Gastrocnemius medialis (tissue), 4 donors: ENCODE measurements around the gene LMO1.

ENCODE experiments used
- POLR2A ChIP-seq, 2 donors: fragments of 450-650 bp; IDR thresholded peaks; one replicate each; pipeline ENCODE4 v1.6.1; 2017; ENCODE audit warnings: antibody characterized with exemption in 2 of 2, mild to moderate bottlenecking in 2 of 2, moderate library complexity in 2 of 2
- TF ChIP-seq, protein P1 (sequence below), 5 experiments: fragments of 450-650 bp in 3 of 5; fragments of 200-600 bp in 2 of 5; sonication (generic) in 2 of 5; IDR thresholded peaks in 4 of 5; conservative IDR thresholded peaks in 1 of 5; 1 replicate in 4 of 5; 2 replicates in 1 of 5; pipeline ENCODE4 v1.5.1; 2016 to 2019; ENCODE audit warnings: antibody characterized with exemption in 5 of 5, mild to moderate bottlenecking in 3 of 5, moderate library complexity in 3 of 5

DNA sequence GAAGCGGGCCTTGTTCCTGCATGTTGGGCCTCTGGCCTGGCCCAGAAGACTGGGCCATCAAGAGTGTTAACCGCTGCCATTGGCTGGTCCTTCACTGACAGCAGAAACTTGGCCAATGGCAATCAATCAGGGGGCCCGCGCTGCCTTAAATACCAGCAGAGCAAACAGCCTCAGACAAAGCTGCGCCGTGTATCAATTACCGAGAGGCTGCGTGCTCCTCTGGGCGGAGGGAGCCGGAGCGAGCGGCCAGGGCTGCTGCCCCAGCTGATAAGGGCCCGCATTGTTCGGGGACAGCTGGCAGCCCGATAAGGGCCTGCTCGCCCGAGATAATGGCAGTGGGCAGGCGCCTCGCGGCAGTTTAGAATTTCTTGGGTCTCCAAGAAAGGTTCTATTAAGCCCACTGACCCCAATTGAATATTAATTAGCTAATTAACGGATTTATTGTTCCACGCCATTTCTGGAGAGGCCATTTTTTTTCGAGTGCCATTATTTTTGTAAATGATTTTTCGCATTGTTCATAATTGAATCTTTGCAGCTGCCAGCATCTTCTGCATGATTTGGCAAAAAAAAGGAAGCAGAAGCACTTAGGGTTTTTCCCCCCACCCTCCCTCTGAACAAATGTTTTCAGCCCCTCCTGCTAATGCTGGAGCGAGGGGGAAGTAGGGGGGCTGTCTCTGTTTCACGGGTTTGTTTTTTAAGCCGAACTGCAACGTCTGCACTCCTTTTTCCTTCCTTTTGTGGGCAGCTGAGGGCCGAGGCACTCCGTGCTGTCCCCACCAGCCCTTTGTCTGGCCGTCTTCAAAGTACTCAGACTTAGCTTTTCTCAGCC is 57.2 kb downstream of the LMO1 start:
- TF ChIP-seq, protein P1, sequence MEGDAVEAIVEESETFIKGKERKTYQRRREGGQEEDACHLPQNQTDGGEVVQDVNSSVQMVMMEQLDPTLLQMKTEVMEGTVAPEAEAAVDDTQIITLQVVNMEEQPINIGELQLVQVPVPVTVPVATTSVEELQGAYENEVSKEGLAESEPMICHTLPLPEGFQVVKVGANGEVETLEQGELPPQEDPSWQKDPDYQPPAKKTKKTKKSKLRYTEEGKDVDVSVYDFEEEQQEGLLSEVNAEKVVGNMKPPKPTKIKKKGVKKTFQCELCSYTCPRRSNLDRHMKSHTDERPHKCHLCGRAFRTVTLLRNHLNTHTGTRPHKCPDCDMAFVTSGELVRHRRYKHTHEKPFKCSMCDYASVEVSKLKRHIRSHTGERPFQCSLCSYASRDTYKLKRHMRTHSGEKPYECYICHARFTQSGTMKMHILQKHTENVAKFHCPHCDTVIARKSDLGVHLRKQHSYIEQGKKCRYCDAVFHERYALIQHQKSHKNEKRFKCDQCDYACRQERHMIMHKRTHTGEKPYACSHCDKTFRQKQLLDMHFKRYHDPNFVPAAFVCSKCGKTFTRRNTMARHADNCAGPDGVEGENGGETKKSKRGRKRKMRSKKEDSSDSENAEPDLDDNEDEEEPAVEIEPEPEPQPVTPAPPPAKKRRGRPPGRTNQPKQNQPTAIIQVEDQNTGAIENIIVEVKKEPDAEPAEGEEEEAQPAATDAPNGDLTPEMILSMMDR (IDR thresholded peaks at IDR 0.05 in 4 of 5, conservative IDR thresholded peaks at IDR 0.05 in 1 of 5), result no peak
- no peak for TF ChIP-seq POLR2A (IDR thresholded peaks at IDR 0.05)
